Ectodermal cell (in vitro differentiated cells): ENCODE data around the gene EVI5.

ENCODE experiments used
- H3K27ac ChIP-seq: 2 replicates; pipeline ENCODE4 v1.7.0; 2013; ENCODE audit warnings: mild to moderate bottlenecking, low read depth, low read length; ENCODE audit not compliant: insufficient read depth, poor library complexity, severe bottlenecking
- H3K27me3 ChIP-seq: 2 replicates; pipeline ENCODE4 v1.7.0; 2013; ENCODE audit warnings: mild to moderate bottlenecking, low read length; ENCODE audit not compliant: insufficient read depth, control insufficient read depth, poor library complexity, severe bottlenecking
- H3K36me3 ChIP-seq: one replicate; pipeline ENCODE4 v1.7.0; 2013; ENCODE audit warnings: low read length; ENCODE audit not compliant: control insufficient read depth, insufficient read depth
- H3K4me1 ChIP-seq: one replicate; pipeline ENCODE4 v1.7.0; 2013; ENCODE audit warnings: low read length; ENCODE audit not compliant: control insufficient read depth, insufficient read depth
- H3K4me3 ChIP-seq: 2 replicates; pipeline ENCODE4 v1.7.0; 2013; ENCODE audit warnings: low read depth, low read length, control low read depth; ENCODE audit not compliant: insufficient read depth
- H3K9me3 ChIP-seq: 2 replicates; pipeline ENCODE4 v1.7.0; 2013; ENCODE audit warnings: mild to moderate bottlenecking, low read length, moderate library complexity; ENCODE audit not compliant: control insufficient read depth
- WGBS, 2 experiments: methylation state at CpG; one replicate each; pipeline ENCODE4 v1.1.7; 2013; ENCODE audit warnings: missing lambda C conversion rate in 2 of 2; 5-methylcytosine and 5-hydroxymethylcytosine counted together

EVI5 gene

GRCh38 chr1:92488832-92489231 lies 296.1 kb downstream of the EVI5 start:
- Histone ChIP-seq H3K9me3 (no peaks in the 10 kb centered on the region), H3K4me3 (no peak overlapping the region), H3K27me3 (peaks cover 60% of the 10 kb centered on the region), H3K36me3 (no peaks in the 10 kb centered on the region), H3K27ac (no peak overlapping the region), H3K4me1 (peaks cover 17% of the 10 kb centered on the region)
- 82 to 90% methylated on average over 3 of the region's 3 CpGs for WGBS, 2 experiments

DNA sequence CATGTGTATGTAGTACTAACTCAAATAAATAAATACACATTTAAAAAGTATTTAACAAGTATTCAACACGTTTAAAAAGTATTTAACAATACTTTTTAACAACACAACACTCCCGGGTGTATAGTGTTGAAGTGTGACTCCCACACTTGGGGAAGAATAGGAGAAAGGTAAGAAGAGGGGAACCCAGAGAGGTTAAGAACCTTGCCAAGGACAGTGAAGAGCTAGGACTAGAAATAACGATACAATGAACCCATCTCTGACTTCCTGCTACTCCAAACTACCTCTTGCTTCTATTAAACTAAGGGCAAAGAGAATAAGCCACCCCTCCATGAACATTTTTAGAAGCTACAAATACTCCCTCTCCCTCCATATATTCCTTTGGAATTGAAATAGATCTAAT lies 296.5 kb downstream of the EVI5 start:
- H3K4me1 ChIP-seq: peaks cover 21% of the 10 kb centered on the region
- WGBS, 2 experiments: 56 to 58% methylated on average over 2 of the region's 3 CpGs
- H3K27ac ChIP-seq: no peak overlapping the region
- H3K9me3 ChIP-seq: no peaks in the 10 kb centered on the region
- H3K27me3 ChIP-seq: peaks cover 64% of the 10 kb centered on the region
- no peak overlapping the region for H3K4me3 ChIP-seq
- H3K36me3 ChIP-seq: no peaks in the 10 kb centered on the region

DNA sequence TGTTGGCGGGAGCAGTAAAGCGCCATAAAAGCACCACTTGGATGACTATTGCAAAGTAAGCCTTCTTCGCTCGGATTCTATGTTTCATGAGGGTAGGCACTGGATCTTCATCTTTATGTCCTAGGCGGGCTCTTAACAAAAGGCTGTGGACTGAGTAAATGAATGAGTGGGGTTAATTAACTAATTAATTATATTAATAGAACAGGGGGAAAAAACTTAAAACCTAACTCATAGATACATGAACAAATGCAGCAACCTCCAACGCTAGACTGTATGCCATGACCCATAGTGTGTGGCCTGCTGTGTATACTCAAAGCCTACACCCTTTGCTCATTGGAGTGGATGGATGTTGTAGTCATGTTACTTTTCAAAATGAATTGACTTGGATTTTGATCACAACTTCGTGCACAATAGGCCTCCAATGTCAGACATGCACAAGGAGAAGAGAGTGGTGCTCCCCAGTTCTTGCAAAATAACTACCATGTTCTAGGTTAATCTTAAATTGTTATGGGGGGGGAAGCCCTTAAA lies 297.8 kb downstream of the EVI5 start:
- peaks cover 76% of the 10 kb centered on the region for H3K27me3 ChIP-seq
- H3K27ac ChIP-seq: no peak overlapping the region
- no peaks in the 10 kb centered on the region for H3K36me3 ChIP-seq
- WGBS, 2 experiments: 11 to 28% methylated on average over 5 to 7 of the region's 7 CpGs
- H3K9me3 ChIP-seq: no peaks in the 10 kb centered on the region
- H3K4me3 ChIP-seq: no peak overlapping the region
- H3K4me1 ChIP-seq: peaks cover 27% of the 10 kb centered on the region

- Histone ChIP-seq H3K27me3 (peaks cover 83% of the 10 kb centered on the region), H3K4me1 (peaks cover 34% of the 10 kb centered on the region), H3K4me3 (peak within 1 kb of the TSS; percentile 25), H3K9me3 (no peaks in the 10 kb centered on the region), H3K36me3 (no peaks in the 10 kb centered on the region), H3K27ac (no peak within 1 kb of the TSS)
- 1% methylated on average over 73 to 77 of the region's 77 CpGs for WGBS, 2 experiments
Observed at GRCh38 chr1:92486251-92487077, 298.4 kb downstream of the EVI5 start, which contains the start of gene GFI1. Gene GFI1, minus strand, starts transcription at chr1:92486925. Its CDS starts 3,438 bp downstream, at chr1:92483487.

GRCh38 chr1:92485381-92486250 lies 299.3 kb downstream of the EVI5 start:
- Histone ChIP-seq H3K4me1 (peaks cover 37% of the 10 kb centered on the region), H3K36me3 (no peaks in the 10 kb centered on the region), H3K9me3 (no peaks in the 10 kb centered on the region), H3K27ac (no peak overlapping the region), H3K4me3 (peak overlapping the region; percentile 25), H3K27me3 (peaks cover 92% of the 10 kb centered on the region)
- WGBS, 2 experiments: 1% methylated on average over 82 of the region's 82 CpGs

- Histone ChIP-seq H3K4me3 (peak overlapping the region; percentile 25), H3K27ac (no peak overlapping the region), H3K9me3 (no peaks in the 10 kb centered on the region), H3K27me3 (peaks cover 100% of the 10 kb centered on the region), H3K36me3 (no peaks in the 10 kb centered on the region), H3K4me1 (peaks cover 37% of the 10 kb centered on the region)
- WGBS, 2 experiments: 0 to 1% methylated on average over 65 of the region's 65 CpGs
Observed at GRCh38 chr1:92484472-92485380, 300.2 kb downstream of the EVI5 start.

DNA sequence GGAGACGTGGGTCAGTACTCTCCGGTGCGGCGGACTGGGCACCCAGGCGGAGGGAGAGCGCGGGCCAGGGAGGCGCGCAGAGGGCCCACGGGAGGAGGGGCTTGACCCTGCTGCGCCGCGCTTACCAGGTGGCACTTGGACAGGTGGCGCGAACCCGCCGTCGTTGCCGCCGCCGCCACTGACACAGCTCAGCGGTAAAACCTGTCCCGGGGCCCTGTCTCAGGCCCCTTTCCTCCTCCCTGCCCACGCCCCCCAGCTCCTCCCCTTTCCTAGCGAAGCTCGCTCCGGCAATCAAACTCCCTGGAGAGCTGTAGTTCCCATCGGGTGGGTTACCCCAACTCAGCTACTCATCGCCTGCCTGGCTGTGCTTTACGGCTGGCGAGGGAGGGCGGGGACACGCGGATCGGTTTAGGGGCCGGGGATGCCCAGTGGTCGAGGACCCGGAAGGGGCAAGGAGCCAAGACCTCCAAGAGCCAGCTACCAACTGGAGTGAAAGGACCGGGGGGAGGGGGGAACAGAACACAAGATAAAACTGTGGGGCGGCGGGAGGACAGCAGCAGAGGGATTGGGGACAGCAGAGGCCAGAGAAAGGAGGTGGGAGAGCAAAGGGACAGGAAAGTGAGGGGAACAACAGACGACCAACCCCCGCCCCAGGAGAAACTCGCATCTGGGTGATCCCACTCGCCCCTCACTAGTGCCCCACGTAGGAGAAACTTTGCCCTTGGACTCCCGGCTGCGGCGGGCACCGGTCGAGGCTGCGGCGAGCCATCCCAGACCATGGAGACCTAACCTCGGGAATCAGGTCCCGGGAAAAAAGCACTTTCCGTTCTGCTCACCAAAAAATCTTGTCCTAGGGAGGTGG lies 301.1 kb downstream of the EVI5 start:
- Histone ChIP-seq H3K36me3 (no peaks in the 10 kb centered on the region), H3K4me3 (peak overlapping the region; percentile 16), H3K27me3 (peaks cover 100% of the 10 kb centered on the region), H3K9me3 (no peaks in the 10 kb centered on the region), H3K27ac (no peak overlapping the region), H3K4me1 (peaks cover 37% of the 10 kb centered on the region)
- 1% methylated on average over 56 of the region's 56 CpGs for WGBS, 2 experiments

DNA sequence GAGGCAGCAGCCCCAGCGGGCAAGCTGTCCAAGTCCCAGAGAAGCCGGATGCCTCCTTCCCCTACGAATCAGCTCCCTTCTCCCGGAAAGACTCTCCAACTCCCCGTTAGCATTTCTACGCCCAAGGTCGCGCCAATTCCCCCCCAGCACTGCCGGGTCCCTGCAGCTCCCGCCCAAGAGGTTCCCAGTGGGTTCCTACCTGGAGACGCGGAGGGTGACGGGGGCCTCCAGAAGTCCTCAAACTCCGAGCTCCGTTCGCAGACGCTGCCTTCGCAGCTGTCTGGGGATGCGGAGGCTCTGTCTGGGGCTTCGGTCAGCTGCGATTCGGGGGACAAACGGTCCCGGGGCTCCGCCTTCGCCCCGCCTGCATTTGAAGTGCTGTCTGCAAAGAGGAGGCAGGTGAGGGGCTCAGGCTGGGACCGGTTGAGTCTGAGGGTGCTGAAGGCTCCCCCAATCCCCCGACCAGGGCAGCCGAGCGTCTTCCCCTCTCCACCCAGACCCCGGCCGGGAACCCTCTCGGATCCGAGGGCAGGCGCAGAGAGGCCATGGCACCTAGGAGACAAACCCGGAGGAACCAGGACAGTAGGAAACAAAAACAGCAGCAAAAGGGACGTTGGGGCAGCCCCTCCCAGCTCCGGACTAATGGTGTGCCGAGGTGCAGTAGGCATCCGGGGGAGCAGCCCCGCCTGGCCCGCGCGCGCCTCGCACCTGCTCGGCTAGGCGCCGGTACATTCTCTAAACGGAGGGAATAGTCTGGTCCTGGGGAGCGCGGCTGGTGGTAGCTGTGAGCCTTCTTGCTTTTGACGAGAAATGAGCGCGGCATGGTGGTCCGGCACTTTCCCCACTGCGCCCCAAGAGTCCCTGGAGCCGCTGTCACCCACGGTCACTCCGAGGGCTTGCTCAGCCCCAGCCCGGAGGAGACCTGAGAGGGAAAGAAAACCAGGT lies 302.0 kb downstream of the EVI5 start:
- Histone ChIP-seq H3K27me3 (peaks cover 100% of the 10 kb centered on the region), H3K9me3 (no peaks in the 10 kb centered on the region), H3K4me3 (no peak overlapping the region), H3K36me3 (no peaks in the 10 kb centered on the region), H3K27ac (no peak overlapping the region), H3K4me1 (peaks cover 37% of the 10 kb centered on the region)
- WGBS, 2 experiments: 1% methylated on average over 62 of the region's 62 CpGs
